Measurements from ENCODE around the gene MYH9.

GRCh38 chr22:36369922-36370791 lies 17.6 kb downstream of the MYH9 start:
- TF ChIP-seq POLR2A (IDR thresholded peaks at IDR 0.05) = peak in 1 of 4 donors; percentile 53
- TF ChIP-seq, protein P1, sequence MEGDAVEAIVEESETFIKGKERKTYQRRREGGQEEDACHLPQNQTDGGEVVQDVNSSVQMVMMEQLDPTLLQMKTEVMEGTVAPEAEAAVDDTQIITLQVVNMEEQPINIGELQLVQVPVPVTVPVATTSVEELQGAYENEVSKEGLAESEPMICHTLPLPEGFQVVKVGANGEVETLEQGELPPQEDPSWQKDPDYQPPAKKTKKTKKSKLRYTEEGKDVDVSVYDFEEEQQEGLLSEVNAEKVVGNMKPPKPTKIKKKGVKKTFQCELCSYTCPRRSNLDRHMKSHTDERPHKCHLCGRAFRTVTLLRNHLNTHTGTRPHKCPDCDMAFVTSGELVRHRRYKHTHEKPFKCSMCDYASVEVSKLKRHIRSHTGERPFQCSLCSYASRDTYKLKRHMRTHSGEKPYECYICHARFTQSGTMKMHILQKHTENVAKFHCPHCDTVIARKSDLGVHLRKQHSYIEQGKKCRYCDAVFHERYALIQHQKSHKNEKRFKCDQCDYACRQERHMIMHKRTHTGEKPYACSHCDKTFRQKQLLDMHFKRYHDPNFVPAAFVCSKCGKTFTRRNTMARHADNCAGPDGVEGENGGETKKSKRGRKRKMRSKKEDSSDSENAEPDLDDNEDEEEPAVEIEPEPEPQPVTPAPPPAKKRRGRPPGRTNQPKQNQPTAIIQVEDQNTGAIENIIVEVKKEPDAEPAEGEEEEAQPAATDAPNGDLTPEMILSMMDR (IDR thresholded peaks at IDR 0.05) = no peak

All from esophagus squamous epithelium (tissue), 4 donors.